GM21381 (cell line): ENCODE results near the gene DYNLT2.

Experiments
- ATAC-seq: cut with Tn5 transposase; IDR thresholded peaks from one replicate; pipeline ENCODE4 v1.9.1; 2021; ENCODE audit warnings: mild to moderate bottlenecking, moderate library complexity; ENCODE audit not compliant: unreplicated experiment

The DYNLT2 gene

GRCh38 chr6:169738976-169739529 is 12.3 kb downstream of the DYNLT2 start:
- no peak for ATAC-seq

GRCh38 chr6:169738204-169738975 is 13.0 kb downstream of the DYNLT2 start:
- no peak for ATAC-seq

- ATAC-seq: no peak
These were observed 21.4 kb downstream of the DYNLT2 start for GRCh38 chr6:169729961-169730360.

GRCh38 chr6:169726963-169727362 is 24.4 kb downstream of the DYNLT2 start:
- ATAC-seq: no peak

DNA sequence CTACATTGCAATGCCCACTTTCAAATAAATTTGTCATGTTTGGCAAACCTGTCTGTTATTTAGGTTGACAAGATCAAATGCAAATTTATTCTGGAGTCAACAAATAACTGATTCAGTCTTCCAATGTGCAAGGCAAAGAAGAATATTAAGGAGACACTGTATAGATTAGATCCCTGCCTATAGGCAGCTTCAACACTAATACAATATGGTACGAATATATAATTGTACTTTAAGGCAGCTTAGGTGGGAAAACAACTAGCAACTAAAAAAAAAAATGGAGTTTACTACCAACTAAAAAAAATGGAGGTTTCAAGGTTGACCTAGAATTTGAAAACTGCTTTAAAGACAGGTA is 25.3 kb downstream of the DYNLT2 start:
- no peak for ATAC-seq

GRCh38 chr6:169725125-169726048 is 26.0 kb downstream of the DYNLT2 start:
- peak; percentile 9 for ATAC-seq

DNA sequence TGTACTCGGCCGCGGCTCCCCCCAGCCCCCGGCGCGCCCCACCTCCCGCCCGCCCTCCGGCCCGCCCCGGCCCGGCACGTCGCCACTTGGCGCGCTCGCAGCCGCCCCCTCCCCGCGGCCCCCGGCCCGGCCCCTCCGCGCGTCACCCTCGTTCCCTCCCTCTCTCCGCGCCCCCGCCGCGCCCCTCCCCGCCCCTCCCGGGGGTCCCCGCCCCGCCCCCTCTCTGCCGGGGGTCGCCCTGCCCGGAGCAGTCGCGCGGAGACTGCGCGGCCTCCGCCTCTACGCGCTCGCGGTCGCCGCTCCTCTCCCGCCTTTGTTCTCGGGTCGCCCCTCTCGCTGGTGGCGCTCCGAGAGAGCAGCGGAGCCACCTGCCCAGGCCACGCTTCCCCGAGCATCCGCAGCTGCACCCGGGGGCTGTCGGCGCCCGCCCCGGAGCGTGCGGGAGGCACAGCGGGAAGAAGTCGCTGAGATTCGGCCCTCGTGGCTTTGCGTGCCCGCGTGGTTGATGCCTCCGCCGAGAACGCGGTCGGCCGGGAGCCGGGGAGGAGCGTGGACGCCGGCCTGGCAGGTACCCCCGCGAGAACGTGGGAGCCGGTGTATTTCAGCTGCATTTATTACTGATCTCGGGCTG is 26.8 kb downstream of the DYNLT2 start, which contains the start of gene PHF10:
Gene PHF10 (minus strand): TSS at position 7 of the 631 bp plus-strand sequence. CDS start 569 bp downstream, outside the sequence.
- ATAC-seq: peak; percentile 39

GRCh38 chr6:169723991-169724493 is 27.3 kb downstream of the DYNLT2 start:
- ATAC-seq: peak; percentile 34

GRCh38 chr6:169723200-169723909 is 28.0 kb downstream of the DYNLT2 start:
- peak; percentile 40 for ATAC-seq

DNA sequence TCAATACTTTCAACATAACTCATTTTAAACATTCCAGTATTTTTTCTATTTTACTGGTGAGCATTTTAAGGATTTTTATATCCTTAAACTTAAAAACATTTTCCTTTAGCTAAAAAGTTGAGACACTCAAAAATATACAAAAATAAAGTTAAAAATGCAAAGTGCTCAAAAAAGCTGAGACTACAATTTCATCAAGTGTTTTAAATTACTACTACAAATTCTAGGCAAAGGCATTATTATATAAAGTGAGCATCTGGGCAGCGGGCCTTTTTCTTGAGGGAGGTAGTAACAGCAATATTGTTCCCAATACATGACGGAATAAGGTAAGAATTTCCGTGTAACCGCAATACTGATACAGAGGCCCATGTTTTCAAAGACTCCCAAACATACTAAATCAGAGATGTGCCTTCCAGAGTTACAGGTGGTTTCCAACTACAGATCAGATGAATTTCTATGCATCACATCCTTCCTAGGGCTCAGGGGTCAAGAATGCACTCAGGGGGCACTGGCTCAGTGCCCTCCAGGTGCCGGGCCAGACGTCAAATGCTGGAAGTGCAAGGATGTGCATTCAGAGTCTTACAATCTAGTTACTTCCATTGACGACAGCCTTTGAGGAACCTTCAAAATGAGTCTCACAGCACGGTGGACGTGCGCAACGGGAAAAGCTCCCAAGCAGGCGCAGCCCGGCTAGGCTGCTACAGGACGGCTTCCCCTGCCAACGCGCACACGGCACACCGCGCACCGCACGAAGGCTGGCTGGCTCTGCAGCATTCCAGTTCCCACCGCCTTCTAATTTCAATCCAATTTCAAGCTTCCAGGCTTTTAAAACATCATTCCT is 28.8 kb downstream of the DYNLT2 start:
- ATAC-seq: peak; percentile 16

GRCh38 chr6:169720207-169720855 is 31.0 kb downstream of the DYNLT2 start:
- ATAC-seq: no peak

GRCh38 chr6:169719117-169719516 is 32.3 kb downstream of the DYNLT2 start:
- no peak for ATAC-seq

DNA sequence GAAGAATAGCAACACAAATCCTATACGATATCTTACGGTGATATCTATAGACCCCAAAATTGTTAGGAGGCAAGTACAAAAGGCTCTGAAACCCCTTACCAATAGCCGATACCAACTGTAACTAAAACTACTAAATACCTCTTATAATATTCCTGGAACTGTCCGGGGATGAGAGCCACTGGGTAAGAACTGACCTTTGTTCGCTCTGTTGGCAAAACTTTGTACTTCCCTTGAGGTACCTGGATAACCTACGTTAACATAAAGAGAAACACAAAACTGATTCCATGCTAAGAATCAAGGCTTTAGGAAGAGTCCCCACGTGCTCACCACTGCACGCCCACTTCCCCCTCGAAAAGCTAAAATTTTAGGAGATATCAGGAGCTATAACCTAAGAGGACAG is 36.8 kb downstream of the DYNLT2 start:
- no peak for ATAC-seq

GRCh38 chr6:169714178-169714577 is 37.2 kb downstream of the DYNLT2 start:
- no peak for ATAC-seq

GRCh38 chr6:169710009-169710408 is 41.4 kb downstream of the DYNLT2 start:
- no peak for ATAC-seq

- ATAC-seq: no peak
These were observed 42.1 kb downstream of the DYNLT2 start for GRCh38 chr6:169709293-169709692.

DNA sequence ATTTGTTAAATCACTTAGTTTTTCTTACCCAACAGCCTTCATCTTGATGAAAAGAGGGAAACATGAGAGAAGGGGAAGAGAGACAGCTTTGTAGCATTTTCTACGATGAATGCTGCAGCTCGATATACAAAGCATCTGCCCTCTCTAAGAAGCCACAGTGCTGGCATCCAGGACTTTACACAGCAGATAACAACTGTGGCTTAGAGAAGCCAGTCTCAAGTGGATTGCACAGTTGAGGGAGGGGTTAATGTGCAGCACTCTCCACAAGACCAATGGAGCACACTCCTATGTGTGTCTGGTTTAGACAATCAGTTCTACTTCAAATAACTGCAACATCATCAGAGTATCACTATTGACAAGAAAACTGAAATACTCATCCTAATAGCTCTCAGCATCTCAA is 43.6 kb downstream of the DYNLT2 start:
- ATAC-seq: no peak

GRCh38 chr6:169702840-169703246 is 48.5 kb downstream of the DYNLT2 start:
- ATAC-seq: peak; percentile 6
